OCI-LY3 (cell line): ENCODE results near the gene LSM4.

Experiments
- H2AFZ ChIP-seq: fragments of 200-600, 300-600 bp; shearing (Covaris generic); 2 replicates; pipeline ENCODE4 v1.6.0; 2014; ENCODE audit warnings: antibody characterized with exemption, low read depth, low read length
- H3K27ac ChIP-seq: fragments of 200-600, 300-600 bp; sonication (generic); 2 replicates; pipeline ENCODE4 v1.5.1; 2014; ENCODE audit warnings: mild to moderate bottlenecking, low read length, moderate library complexity, mixed read lengths
- H3K27me3 ChIP-seq: fragments of 200-600, 300-600 bp; sonication (generic); 2 replicates; pipeline ENCODE4 v1.6.1; 2014; ENCODE audit warnings: low read depth, low read length, mixed read lengths
- H3K36me3 ChIP-seq: fragments of 200-600, 300-600 bp; sonication (generic); replicated peaks from 2 replicates; pipeline ENCODE3; 2014; ENCODE audit warnings: low read depth, low read length, mixed read lengths
- H3K4me1 ChIP-seq: fragments of 300-600, 200-600 bp; sonication (generic); 2 replicates; pipeline ENCODE4 v1.6.1; 2014; ENCODE audit warnings: low read length, mixed read lengths
- H3K4me2 ChIP-seq: fragments of 200-600, 300-600 bp; sonication (generic); 2 replicates; pipeline ENCODE4 v1.6.1; 2014; ENCODE audit warnings: low read length, mixed read lengths
- H3K4me3 ChIP-seq: fragments of 300-600, 200-600 bp; sonication (generic); 2 replicates; pipeline ENCODE4 v1.5.1; 2014; ENCODE audit warnings: antibody characterized with exemption, mild to moderate bottlenecking, low read length, moderate library complexity
- H3K79me2 ChIP-seq: fragments of 300-600, 200-600 bp; shearing (Covaris generic); 2 replicates; pipeline ENCODE4 v1.6.1; 2014; ENCODE audit warnings: mild to moderate bottlenecking, low read length, mixed read lengths
- H3K9ac ChIP-seq: fragments of 300-600, 200-600 bp; shearing (Covaris generic); 2 replicates; pipeline ENCODE4 v1.6.0; 2014; ENCODE audit warnings: mild to moderate bottlenecking, low read length, moderate library complexity
- H3K9me3 ChIP-seq: fragments of 200-600, 300-600 bp; shearing (Covaris generic); 2 replicates; pipeline ENCODE4 v1.6.1; 2014; ENCODE audit warnings: low read length, mixed read lengths; ENCODE audit not compliant: insufficient read depth
- H4K20me1 ChIP-seq: fragments of 200-600, 300-600 bp; sonication (generic); 2 replicates; pipeline ENCODE4 v1.6.1; 2016; ENCODE audit warnings: low read length, mixed read lengths; ENCODE audit not compliant: insufficient read depth
- EZH2phosphoT487 ChIP-seq: fragments of 200-600 bp; shearing (Covaris generic); IDR thresholded peaks from 2 replicates; pipeline ENCODE4 v1.6.1; 2018; ENCODE audit warnings: antibody characterized with exemption, mixed run types, low read depth
- TF ChIP-seq, protein P1 (sequence below): fragments of 200-600, 300-600 bp; sonication (generic); IDR thresholded peaks from 2 replicates; pipeline ENCODE4 v1.5.1; 2014; ENCODE audit warnings: antibody characterized with exemption, low read length, low read depth

Gene LSM4

DNA sequence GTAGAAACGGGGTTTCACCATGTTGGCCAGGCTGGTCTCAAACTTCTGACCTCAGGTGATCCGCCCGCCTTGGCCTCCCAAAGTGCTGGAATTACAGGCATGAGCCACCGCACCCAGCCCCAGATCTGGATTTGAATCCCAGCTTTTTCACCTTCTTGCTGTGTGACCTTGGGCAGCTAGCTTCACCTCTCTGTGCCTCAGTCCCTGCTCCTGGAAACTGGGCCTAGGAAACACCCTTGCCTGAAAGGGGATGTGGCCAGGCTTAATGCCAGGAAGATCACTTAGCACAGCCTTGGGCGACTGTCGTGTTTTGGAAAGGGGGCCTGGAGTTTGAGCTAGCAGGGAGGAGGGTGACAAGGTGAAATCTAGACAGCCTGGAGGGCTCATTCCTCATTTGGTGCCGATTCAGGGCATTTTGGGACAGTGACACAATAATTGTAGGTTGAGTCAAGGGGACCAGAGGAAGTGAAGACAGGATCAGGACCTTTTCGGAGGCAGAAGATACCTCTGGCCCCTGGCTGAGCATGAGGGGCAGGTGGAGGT, 19.3 kb upstream of the LSM4 start:
- peaks cover 17% of the 10 kb centered on the region for H3K4me1 ChIP-seq
- no peak overlapping the region for H2AFZ ChIP-seq
- no peak overlapping the region for H3K27ac ChIP-seq
- no peaks in the 10 kb centered on the region for H3K36me3 ChIP-seq
- TF ChIP-seq EZH2phosphoT487: no peak
- TF ChIP-seq, protein P1, sequence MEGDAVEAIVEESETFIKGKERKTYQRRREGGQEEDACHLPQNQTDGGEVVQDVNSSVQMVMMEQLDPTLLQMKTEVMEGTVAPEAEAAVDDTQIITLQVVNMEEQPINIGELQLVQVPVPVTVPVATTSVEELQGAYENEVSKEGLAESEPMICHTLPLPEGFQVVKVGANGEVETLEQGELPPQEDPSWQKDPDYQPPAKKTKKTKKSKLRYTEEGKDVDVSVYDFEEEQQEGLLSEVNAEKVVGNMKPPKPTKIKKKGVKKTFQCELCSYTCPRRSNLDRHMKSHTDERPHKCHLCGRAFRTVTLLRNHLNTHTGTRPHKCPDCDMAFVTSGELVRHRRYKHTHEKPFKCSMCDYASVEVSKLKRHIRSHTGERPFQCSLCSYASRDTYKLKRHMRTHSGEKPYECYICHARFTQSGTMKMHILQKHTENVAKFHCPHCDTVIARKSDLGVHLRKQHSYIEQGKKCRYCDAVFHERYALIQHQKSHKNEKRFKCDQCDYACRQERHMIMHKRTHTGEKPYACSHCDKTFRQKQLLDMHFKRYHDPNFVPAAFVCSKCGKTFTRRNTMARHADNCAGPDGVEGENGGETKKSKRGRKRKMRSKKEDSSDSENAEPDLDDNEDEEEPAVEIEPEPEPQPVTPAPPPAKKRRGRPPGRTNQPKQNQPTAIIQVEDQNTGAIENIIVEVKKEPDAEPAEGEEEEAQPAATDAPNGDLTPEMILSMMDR: no peak
- no peak overlapping the region for H3K4me3 ChIP-seq
- 0 out of 2 replicates have a peak, but pooled peaks cover 5% of the 10 kb centered on the region for H3K27me3 ChIP-seq
- H3K79me2 ChIP-seq: no peaks in the 10 kb centered on the region
- H3K4me2 ChIP-seq: no peak overlapping the region
- H3K9me3 ChIP-seq: no peaks in the 10 kb centered on the region
- no peaks in the 10 kb centered on the region for H4K20me1 ChIP-seq
- H3K9ac ChIP-seq: no peak overlapping the region

DNA sequence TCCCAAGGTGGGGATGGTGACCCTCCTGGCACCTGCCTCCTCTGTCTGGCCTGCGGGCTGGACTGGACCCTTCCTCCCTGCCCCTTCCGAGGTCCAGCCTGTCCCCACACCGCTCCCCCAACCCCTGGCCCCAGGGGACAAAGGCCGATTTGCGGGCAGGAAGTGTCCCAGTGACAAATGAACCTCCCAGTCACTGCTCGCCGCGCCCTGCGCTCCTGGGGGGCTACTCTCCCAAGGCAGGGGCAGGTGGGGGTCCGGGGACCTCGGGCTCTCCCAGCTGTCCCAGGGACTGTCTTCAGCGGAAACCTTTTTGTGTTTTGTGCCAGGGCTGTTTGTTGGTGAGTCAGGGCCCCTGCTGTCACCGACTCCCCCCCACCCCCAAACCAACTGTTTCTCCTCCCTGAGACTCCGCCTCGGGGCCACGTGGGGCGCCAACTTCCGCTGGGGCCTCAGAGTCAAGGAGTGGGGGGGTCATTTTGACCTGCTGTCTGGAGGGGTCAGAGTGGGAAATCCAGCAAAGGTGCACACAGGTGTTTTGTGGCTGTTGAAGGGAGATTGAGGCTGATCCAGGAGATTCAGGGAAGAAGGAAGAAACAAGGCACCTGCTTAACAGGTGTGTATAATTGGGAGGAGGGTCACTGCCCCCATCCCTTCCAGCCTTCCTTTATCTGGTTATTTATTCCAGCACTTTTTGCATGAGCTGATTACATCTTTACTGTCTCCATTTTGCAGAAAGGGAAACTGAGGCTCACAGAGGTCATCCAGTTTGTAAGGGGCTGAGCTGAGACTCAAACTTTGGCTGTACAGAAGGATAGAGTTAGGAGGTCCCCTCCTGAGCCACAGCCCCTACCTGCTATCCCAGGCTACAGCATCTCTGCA, 18.4 kb upstream of the LSM4 start:
- Histone ChIP-seq H3K9ac (peak overlapping the region; percentile 69), H3K4me1 (peaks cover 17% of the 10 kb centered on the region), H2AFZ (peak overlapping the region; percentile 61), H3K9me3 (no peaks in the 10 kb centered on the region), H3K36me3 (no peaks in the 10 kb centered on the region), H3K27me3 (0 out of 2 replicates have a peak, but pooled peaks cover 6% of the 10 kb centered on the region), H3K27ac (peak overlapping the region; percentile 9; the same call in 1 of the 2 replicates), H3K4me3 (peak overlapping the region; percentile 83), H3K4me2 (peak overlapping the region; percentile 79), H3K79me2 (no peaks in the 10 kb centered on the region), H4K20me1 (no peaks in the 10 kb centered on the region)
- TF ChIP-seq, protein P1: peak; percentile 21; the same call in 1 of the 2 replicates
- no peak for TF ChIP-seq EZH2phosphoT487

GRCh38 chr19:18340190-18340989, 17.5 kb upstream of the LSM4 start, which contains the start of gene PGPEP1:
Gene PGPEP1, plus strand, starts transcription at chr19:18340598. Its CDS starts 84 bp downstream, at chr19:18340682.
- no peaks in the 10 kb centered on the region for H4K20me1 ChIP-seq
- peak within 1 kb of the TSS; percentile 79 for H3K4me2 ChIP-seq
- H3K27me3 ChIP-seq: 0 out of 2 replicates have a peak, but pooled peaks cover 6% of the 10 kb centered on the region
- TF ChIP-seq, protein P1: no peak
- no peak for TF ChIP-seq EZH2phosphoT487
- peaks cover 17% of the 10 kb centered on the region for H3K4me1 ChIP-seq
- peak within 1 kb of the TSS; percentile 70 for H2AFZ ChIP-seq
- H3K4me3 ChIP-seq: peak within 1 kb of the TSS; percentile 83
- no peaks in the 10 kb centered on the region for H3K36me3 ChIP-seq
- no peaks in the 10 kb centered on the region for H3K9me3 ChIP-seq
- H3K27ac ChIP-seq: peak within 1 kb of the TSS; percentile 9; the same call in 1 of the 2 replicates
- H3K79me2 ChIP-seq: no peaks in the 10 kb centered on the region
- peak within 1 kb of the TSS; percentile 69 for H3K9ac ChIP-seq

DNA sequence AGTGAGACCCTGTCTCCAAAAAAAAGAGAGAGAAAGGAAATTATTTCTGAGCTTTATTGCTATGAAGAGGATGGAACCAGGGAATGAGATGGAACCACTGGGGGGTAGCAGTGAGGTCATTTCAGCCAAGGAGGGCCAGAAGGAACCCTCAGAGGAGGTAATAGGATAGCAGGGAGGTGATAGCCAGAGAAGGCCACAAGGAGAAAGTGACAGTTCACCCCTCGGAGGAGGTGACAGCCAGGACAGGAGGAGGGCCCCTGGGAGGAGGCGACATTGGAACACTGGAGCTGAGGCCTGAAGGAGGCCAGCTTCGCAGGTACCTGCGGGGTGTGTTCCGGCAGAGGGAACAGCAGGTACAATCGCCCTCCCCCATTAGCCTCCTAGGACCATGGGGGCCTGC, 16.8 kb upstream of the LSM4 start:
- peak overlapping the region; percentile 69 for H3K9ac ChIP-seq
- H3K27me3 ChIP-seq: 0 out of 2 replicates have a peak, but pooled peaks cover 6% of the 10 kb centered on the region
- peaks cover 17% of the 10 kb centered on the region for H3K4me1 ChIP-seq
- H4K20me1 ChIP-seq: no peaks in the 10 kb centered on the region
- peak overlapping the region; percentile 83 for H3K4me3 ChIP-seq
- TF ChIP-seq, protein P1: peak; percentile 57
- no peak for TF ChIP-seq EZH2phosphoT487
- H3K36me3 ChIP-seq: no peaks in the 10 kb centered on the region
- peak overlapping the region; percentile 70 for H2AFZ ChIP-seq
- no peaks in the 10 kb centered on the region for H3K79me2 ChIP-seq
- H3K9me3 ChIP-seq: no peaks in the 10 kb centered on the region
- peak overlapping the region; percentile 79 for H3K4me2 ChIP-seq
- H3K27ac ChIP-seq: no peak overlapping the region
